Measurements from ENCODE around the gene PAAF1. TPM values are rescaled to one million over a fixed set of nuclear protein-coding genes. Genes with fewer than 3 reads are reported as not detected.

PAAF1 gene
- total and polyA plus RNA-seq, 12 donors = 14.2 to 55.9 (median 28.0) TPM

GRCh38 chr11:73976451-73977151, 99.8 kb downstream of the PAAF1 start:
- H3K4me3 ChIP-seq = no peak overlapping the region
- peaks cover 0 to 37% of the 10 kb centered on the region in 2 donors for H3K36me3 ChIP-seq (replicated peaks in 1 of 2)
- H3K9me3 ChIP-seq (replicated peaks in 1 of 3) = no peaks in the 10 kb centered on the region
- DNase-seq = no peak
- TF ChIP-seq CTCF (IDR thresholded peaks at IDR 0.05) (no peak), POLR2A (IDR thresholded peaks at IDR 0.05) (no peak)
- 88 to 95% (median 94%) methylated on average over 13 to 14 of the region's 14 CpGs for WGBS, 4 donors
- no peak overlapping the region for H3K27ac ChIP-seq
- no peaks in the 10 kb centered on the region for H3K27me3 ChIP-seq
- H3K4me1 ChIP-seq (replicated peaks in 1 of 2) = peaks cover 7 to 9% of the 10 kb centered on the region in 2 donors
- intact Hi-C loops (cut with DNase I) = no loop called here

GRCh38 chr11:73977856-73978519, 101.2 kb downstream of the PAAF1 start:
- Histone ChIP-seq H3K9me3 (replicated peaks in 1 of 3) (no peaks in the 10 kb centered on the region), H3K36me3 (replicated peaks in 1 of 2) (peaks cover 0 to 37% of the 10 kb centered on the region in 2 donors), H3K4me1 (replicated peaks in 1 of 2) (peaks cover 7 to 9% of the 10 kb centered on the region in 2 donors), H3K27ac (no peak overlapping the region), H3K27me3 (no peaks in the 10 kb centered on the region), H3K4me3 (no peak overlapping the region)
- intact Hi-C loops (cut with DNase I) = no loop called here
- TF ChIP-seq POLR2A (IDR thresholded peaks at IDR 0.05) = no peak
- no peak for TF ChIP-seq CTCF (IDR thresholded peaks at IDR 0.05)
- 93 to 99% (median 96%) methylated on average over 6 to 18 of the region's 18 CpGs for whole genome bisulfite sequencing, 4 donors
- DNase-seq = no peak

- DNase-seq = no peak
- 97 to 100% (median 99%) methylated on average over 1 to 3 of the region's 3 CpGs for WGBS, 4 donors
- H3K4me1 ChIP-seq (replicated peaks in 1 of 2) = peaks cover 8 to 9% of the 10 kb centered on the region in 2 donors
- no peak overlapping the region for H3K4me3 ChIP-seq
- no peaks in the 10 kb centered on the region for H3K27me3 ChIP-seq
- H3K36me3 ChIP-seq (replicated peaks in 1 of 2) = peaks cover 0 to 37% of the 10 kb centered on the region in 2 donors
- H3K9me3 ChIP-seq (replicated peaks in 1 of 3) = no peaks in the 10 kb centered on the region
- TF ChIP-seq CTCF (IDR thresholded peaks at IDR 0.05) = no peak
- no peak for TF ChIP-seq POLR2A (IDR thresholded peaks at IDR 0.05)
- intact Hi-C loops (cut with DNase I) = no loop called here
- no peak overlapping the region for H3K27ac ChIP-seq
Measured at GRCh38 chr11:73978576-73979086, 101.8 kb downstream of the PAAF1 start.
